GM23248 (cell line): ENCODE data around the gene PPP6R2. TPM values are rescaled to one million over a fixed set of nuclear protein-coding genes. Genes with fewer than 3 reads are reported as not detected.

Source experiments
- DNase-seq: peaks from one replicate; pipeline ENCODE4 v3.0.0-alpha.2; 2015
- H2AFZ ChIP-seq: fragments of 200-600 bp; sonication (generic); 2 replicates; pipeline ENCODE4 v1.6.1; 2016; ENCODE audit warnings: antibody characterized with exemption
- H3F3A ChIP-seq: fragments of 200-600 bp; sonication (generic); 2 replicates; pipeline ENCODE4 v1.6.1; 2016; ENCODE audit warnings: mild to moderate bottlenecking, antibody characterized with exemption, mixed run types; ENCODE audit not compliant: insufficient read depth
- H3K27ac ChIP-seq: fragments of 200-600 bp; sonication (generic); 2 replicates; pipeline ENCODE4 v1.5.1; 2016; ENCODE audit warnings: mild to moderate bottlenecking
- H3K27me3 ChIP-seq: fragments of 200-600 bp; sonication (generic); replicated peaks from 2 replicates; pipeline ENCODE4 v1.6.1; 2016; ENCODE audit warnings: mild to moderate bottlenecking; ENCODE audit not compliant: insufficient read depth
- H3K36me3 ChIP-seq: fragments of 200-600 bp; sonication (generic); 2 replicates; pipeline ENCODE4 v1.6.1; 2016; ENCODE audit warnings: low read depth, mild to moderate bottlenecking
- H3K4me1 ChIP-seq: fragments of 200-600 bp; sonication (generic); 2 replicates; pipeline ENCODE4 v1.6.1; 2016; ENCODE audit warnings: mild to moderate bottlenecking; ENCODE audit not compliant: insufficient read depth
- H3K4me2 ChIP-seq: fragments of 200-600 bp; sonication (generic); one replicate; pipeline ENCODE4 v1.6.1; 2016; ENCODE audit warnings: mild to moderate bottlenecking; ENCODE audit not compliant: unreplicated experiment
- H3K4me3 ChIP-seq: fragments of 200-600 bp; sonication (generic); 2 replicates; pipeline ENCODE4 v1.5.1; 2016; ENCODE audit warnings: mild to moderate bottlenecking
- H3K79me2 ChIP-seq: fragments of 200-600 bp; sonication (generic); 2 replicates; pipeline ENCODE4 v1.6.1; 2016; ENCODE audit warnings: mild to moderate bottlenecking; ENCODE audit not compliant: insufficient read depth
- H3K9ac ChIP-seq: fragments of 200-600 bp; sonication (generic); 2 replicates; pipeline ENCODE4 v1.6.1; 2016; ENCODE audit warnings: mild to moderate bottlenecking
- H3K9me2 ChIP-seq: fragments of 200-600 bp; sonication (generic); 2 replicates; pipeline ENCODE4 v1.6.1; 2016; ENCODE audit warnings: mixed run types, mild to moderate bottlenecking, moderate library complexity; ENCODE audit not compliant: insufficient read depth
- H3K9me3 ChIP-seq: fragments of 200-600 bp; sonication (generic); one replicate; pipeline ENCODE4 v1.6.1; 2017; ENCODE audit warnings: low read depth
- H4K20me1 ChIP-seq: fragments of 200-600 bp; sonication (generic); 2 replicates; pipeline ENCODE4 v1.6.0; 2016; ENCODE audit not compliant: insufficient read depth
- EZH2 ChIP-seq: fragments of 200-600 bp; sonication (generic); IDR thresholded peaks from 2 replicates; pipeline ENCODE4 v1.6.1; 2018; ENCODE audit warnings: antibody characterized with exemption, mild to moderate bottlenecking; ENCODE audit not compliant: insufficient read depth, poor library complexity, severe bottlenecking
- EZH2phosphoT487 ChIP-seq: fragments of 200-600 bp; sonication (generic); IDR thresholded peaks from 2 replicates; pipeline ENCODE4 v1.6.1; 2018; ENCODE audit warnings: antibody characterized with exemption, moderate library complexity, mild to moderate bottlenecking, low read depth; ENCODE audit not compliant: insufficient read depth
- WGBS, 2 experiments: methylation state at CpG; one replicate each; pipeline ENCODE4 v1.1.6; 2015 to 2017; ENCODE audit warnings: low lambda C conversion rate in 2 of 2, low coverage in 1 of 2; ENCODE audit errors: missing lambda C conversion rate in 2 of 2; 5-methylcytosine and 5-hydroxymethylcytosine counted together
- in situ Hi-C: fragments of 300-500 bp; cut with MboI; formaldehyde crosslinking; loops from 2 replicates; pipeline ENCODE4 v1.15.0; 2020
- polyA plus RNA-seq: library from polyadenylated mRNA; unstranded; fragments of >200 nt; fragmentation: Nextera tagmentation; extraction: Ambion mirVana; gene quantifications from 2 replicates; pipeline ENCODE4 v1.2.1, GENCODE V29; 2016
- total RNA-seq: library from RNA; depleted of rRNA; stranded (reverse); fragments of >200 nt; shearing (Covaris generic); gene quantifications from 2 replicates; pipeline ENCODE4 v1.2.3, GENCODE V29; 2014

PPP6R2 gene
- total and polyA plus RNA-seq, 2 experiments from 2014 or later: 22.2 to 58.4 TPM

GRCh38 chr22:50460938-50461337, 117.8 kb downstream of the PPP6R2 start:
- H3K4me2 ChIP-seq: no peak overlapping the region
- no peaks in the 10 kb centered on the region for H3K9me2 ChIP-seq
- H3F3A ChIP-seq: no peaks in the 10 kb centered on the region
- H3K27ac ChIP-seq: no peak overlapping the region
- TF ChIP-seq EZH2 (no peak), EZH2phosphoT487 (no peak)
- no peak overlapping the region for H2AFZ ChIP-seq
- no peak overlapping the region for H3K9ac ChIP-seq
- in situ Hi-C loops: no loop called here
- WGBS, 2 experiments: 96 to 98% methylated on average over 15 to 17 of the region's 17 CpGs
- H4K20me1 ChIP-seq: no peaks in the 10 kb centered on the region
- H3K9me3 ChIP-seq: no peaks in the 10 kb centered on the region
- H3K27me3 ChIP-seq: no peaks in the 10 kb centered on the region
- H3K79me2 ChIP-seq: no peaks in the 10 kb centered on the region
- DNase-seq: no peak
- H3K36me3 ChIP-seq: no peaks in the 10 kb centered on the region; the same call in 1 of the 2 replicates
- H3K4me1 ChIP-seq: no peaks in the 10 kb centered on the region
- no peak overlapping the region for H3K4me3 ChIP-seq

GRCh38 chr22:50461536-50461935, 118.4 kb downstream of the PPP6R2 start:
- H3K4me1 ChIP-seq: no peaks in the 10 kb centered on the region
- no peaks in the 10 kb centered on the region for H3K9me3 ChIP-seq
- H3K9me2 ChIP-seq: no peaks in the 10 kb centered on the region
- no peaks in the 10 kb centered on the region for H4K20me1 ChIP-seq
- H3K9ac ChIP-seq: no peak overlapping the region
- TF ChIP-seq EZH2: no peak
- no peak for TF ChIP-seq EZH2phosphoT487
- no peak overlapping the region for H3K27ac ChIP-seq
- no peaks in the 10 kb centered on the region for H3K79me2 ChIP-seq
- no peak overlapping the region for H3K4me2 ChIP-seq
- H3F3A ChIP-seq: no peaks in the 10 kb centered on the region
- H3K4me3 ChIP-seq: no peak overlapping the region
- in situ Hi-C loops: no loop called here
- 87 to 95% methylated on average over 9 to 25 of the region's 26 CpGs for WGBS, 2 experiments
- no peaks in the 10 kb centered on the region; the same call in 1 of the 2 replicates for H3K36me3 ChIP-seq
- DNase-seq: no peak
- H2AFZ ChIP-seq: no peak overlapping the region
- no peaks in the 10 kb centered on the region for H3K27me3 ChIP-seq

DNA sequence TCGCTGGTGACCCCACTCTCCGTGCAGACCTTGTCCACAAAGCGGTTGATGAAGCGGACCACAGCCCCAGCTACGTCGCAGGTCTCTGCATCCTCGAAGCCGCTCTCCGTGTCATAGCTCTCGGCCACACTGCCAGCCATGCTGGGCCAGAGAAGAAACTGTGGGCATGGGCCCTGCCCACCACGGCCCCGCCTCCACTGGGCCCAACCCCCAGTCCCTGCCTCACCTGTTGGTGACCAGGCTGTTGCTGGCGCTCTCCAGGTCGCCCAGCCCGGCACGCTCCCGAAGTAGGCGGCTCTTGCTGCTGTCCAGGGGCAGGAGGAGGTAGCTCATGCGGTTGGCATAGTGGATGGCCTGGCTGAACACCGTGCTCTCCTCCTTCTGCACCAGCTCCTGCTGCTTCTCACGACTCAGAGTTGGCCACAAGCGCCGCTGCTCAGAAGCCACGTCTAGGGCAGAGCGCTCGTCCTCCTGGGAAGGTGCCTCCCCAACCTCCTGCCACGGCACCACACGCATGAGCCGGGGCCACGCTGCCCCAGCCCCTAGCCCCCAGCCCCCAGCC, 118.9 kb downstream of the PPP6R2 start:
- Histone ChIP-seq H3F3A (no peaks in the 10 kb centered on the region), H3K27ac (no peak overlapping the region), H3K4me2 (no peak overlapping the region), H3K79me2 (no peaks in the 10 kb centered on the region), H2AFZ (no peak overlapping the region), H4K20me1 (no peaks in the 10 kb centered on the region), H3K27me3 (no peaks in the 10 kb centered on the region), H3K36me3 (no peaks in the 10 kb centered on the region; the same call in 1 of the 2 replicates), H3K9me2 (no peaks in the 10 kb centered on the region), H3K9me3 (no peaks in the 10 kb centered on the region), H3K4me1 (no peaks in the 10 kb centered on the region), H3K9ac (no peak overlapping the region), H3K4me3 (no peak overlapping the region)
- TF ChIP-seq EZH2 (no peak), EZH2phosphoT487 (no peak)
- DNase-seq: no peak
- in situ Hi-C loops: no loop called here
- 94 to 97% methylated on average over 13 to 30 of the region's 30 CpGs for WGBS, 2 experiments

GRCh38 chr22:50463188-50463900, 120.2 kb downstream of the PPP6R2 start:
- Histone ChIP-seq H3K9me2 (no peaks in the 10 kb centered on the region), H3K27me3 (no peaks in the 10 kb centered on the region), H3K79me2 (peaks cover 7% of the 10 kb centered on the region; the same call in 1 of the 2 replicates), H3K9ac (no peak overlapping the region), H3K36me3 (no peaks in the 10 kb centered on the region; the same call in 1 of the 2 replicates), H3K4me3 (no peak overlapping the region), H3F3A (no peaks in the 10 kb centered on the region), H3K4me1 (no peaks in the 10 kb centered on the region), H4K20me1 (no peaks in the 10 kb centered on the region), H2AFZ (no peak overlapping the region), H3K27ac (no peak overlapping the region), H3K9me3 (no peaks in the 10 kb centered on the region), H3K4me2 (no peak overlapping the region)
- WGBS, 2 experiments: 86 to 91% methylated on average over 23 to 28 of the region's 28 CpGs
- in situ Hi-C loops: no loop called here
- no peak for DNase-seq
- TF ChIP-seq EZH2 (no peak), EZH2phosphoT487 (no peak)
